ENCODE results near the gene ZHX3.

ZHX3 gene

GRCh38 chr20:41181567-41181966 lies 136.0 kb downstream of the ZHX3 start:
- no peak for DNase-seq (ENCODE audit: low read depth)
- no peak for TF ChIP-seq CTCF (IDR thresholded peaks at IDR 0.05; ENCODE audit: insufficient read depth, low read depth, low read length, missing control alignments)

GRCh38 chr20:41180599-41181333 lies 136.8 kb downstream of the ZHX3 start:
- no peak overlapping the region for H3K4me3 ChIP-seq (ENCODE audit: low read length)
- no peak for TF ChIP-seq CTCF (IDR thresholded peaks at IDR 0.05; ENCODE audit: insufficient read depth, low read depth, low read length, missing control alignments)
- DNase-seq (ENCODE audit: low read depth): no peak

More at GRCh38 chr20:41181567-41181966, 136.0 kb downstream of the ZHX3 start:
- no peak overlapping the region for H3K4me3 ChIP-seq (ENCODE audit: low read length)

GRCh38 chr20:41179961-41180360 lies 137.6 kb downstream of the ZHX3 start:
- no peak for TF ChIP-seq CTCF (IDR thresholded peaks at IDR 0.05; ENCODE audit: insufficient read depth, low read depth, low read length, missing control alignments)
- H3K4me3 ChIP-seq (ENCODE audit: low read length): no peak overlapping the region
- DNase-seq (ENCODE audit: low read depth): no peak

- TF ChIP-seq CTCF (IDR thresholded peaks at IDR 0.05; ENCODE audit: insufficient read depth, low read depth, low read length, missing control alignments): no peak
- no peak for DNase-seq (ENCODE audit: low read depth)
- H3K4me3 ChIP-seq (ENCODE audit: low read length): no peak overlapping the region
These were observed 138.6 kb downstream of the ZHX3 start for GRCh38 chr20:41178904-41179432.

GRCh38 chr20:41178495-41178894 lies 139.0 kb downstream of the ZHX3 start:
- no peak for TF ChIP-seq CTCF (IDR thresholded peaks at IDR 0.05; ENCODE audit: insufficient read depth, low read depth, low read length, missing control alignments)
- H3K4me3 ChIP-seq (ENCODE audit: low read length): no peak overlapping the region
- DNase-seq (ENCODE audit: low read depth): no peak

GRCh38 chr20:41177636-41178035 lies 139.9 kb downstream of the ZHX3 start:
- peak; percentile 86 for DNase-seq (ENCODE audit: low read depth)

More at GRCh38 chr20:41177636-41178035, 139.9 kb downstream of the ZHX3 start:
- H3K4me3 ChIP-seq (ENCODE audit: low read length): no peak overlapping the region
- no peak for TF ChIP-seq CTCF (IDR thresholded peaks at IDR 0.05; ENCODE audit: insufficient read depth, low read depth, low read length, missing control alignments)

Data from epithelial cell of esophagus (primary cell).